Measurements from ENCODE around the gene ACTBL2.
"Not testable (repeated sequence)": the region's sequence is repeated elsewhere in the genome, so short reads cannot be mapped to it uniquely, and the experiment has no call there.

ACTBL2 gene

DNA sequence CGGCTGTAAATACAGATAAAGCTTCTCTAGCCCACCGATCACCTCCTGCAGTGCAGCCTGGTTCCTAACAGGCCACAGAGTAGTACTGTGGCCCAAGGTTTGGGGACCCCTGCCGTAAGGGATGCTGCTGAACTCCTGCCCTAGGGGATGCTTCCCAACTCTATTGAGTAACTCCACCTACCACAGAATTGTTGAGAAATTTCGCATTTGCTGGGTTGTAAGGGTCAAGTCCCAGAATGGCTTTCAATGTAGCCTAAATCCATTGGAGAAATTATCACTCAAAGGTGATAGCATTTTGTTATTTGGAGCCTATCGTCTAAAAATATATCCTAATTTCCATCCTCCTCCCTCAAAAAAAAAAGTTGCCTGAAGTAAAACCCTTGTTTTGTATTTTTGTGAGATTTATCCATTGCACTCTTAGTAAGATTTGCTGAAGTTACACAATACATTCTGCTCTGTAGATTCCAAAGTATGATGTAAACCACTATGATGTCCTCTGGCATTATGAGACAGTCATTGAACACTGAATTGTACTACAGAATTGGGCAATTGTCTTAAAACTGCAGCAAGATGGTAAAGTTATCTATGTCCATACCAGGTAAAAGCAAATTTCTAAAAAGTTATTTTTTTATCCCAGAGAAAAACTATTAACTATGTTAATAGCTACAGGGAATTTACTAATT, 14.0 kb downstream of the ACTBL2 start:
- H3K27ac Mint-ChIP-seq = no peak overlapping the region
- H3K9me3 Mint-ChIP-seq = no peaks in the 10 kb centered on the region
- H3K4me3 Mint-ChIP-seq = no peak overlapping the region
- no peaks in the 10 kb centered on the region for H3K27me3 Mint-ChIP-seq
- no peaks in the 10 kb centered on the region for H3K4me1 Mint-ChIP-seq (ENCODE audit: low read depth)
- H3K36me3 Mint-ChIP-seq (ENCODE audit: low read depth) = no peaks in the 10 kb centered on the region

DNA sequence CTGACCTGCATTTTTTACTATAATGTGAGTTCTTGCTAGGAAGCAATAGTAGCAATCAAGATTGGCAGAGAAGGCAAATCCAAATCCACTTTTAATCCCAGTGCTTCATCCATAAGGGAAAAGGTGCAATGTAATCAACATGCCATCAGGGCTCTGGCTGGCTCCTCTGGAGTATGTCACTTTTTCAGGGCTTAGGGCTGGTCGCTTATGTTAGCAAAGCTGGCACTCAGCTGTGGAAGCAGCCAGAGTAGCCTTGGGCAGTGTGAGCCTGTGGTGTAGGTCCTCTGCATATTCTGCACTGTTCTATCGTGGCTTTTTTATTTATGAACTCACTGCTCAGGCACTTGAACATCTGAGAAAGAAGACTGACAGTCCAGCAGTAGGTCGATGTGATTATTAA, 16.1 kb downstream of the ACTBL2 start:
- Mint-ChIP-seq H3K27me3 (no peaks in the 10 kb centered on the region), H3K4me1 (ENCODE audit: low read depth) (no peaks in the 10 kb centered on the region), H3K27ac (no peak overlapping the region), H3K4me3 (no peak overlapping the region), H3K9me3 (no peaks in the 10 kb centered on the region), H3K36me3 (ENCODE audit: low read depth) (no peaks in the 10 kb centered on the region)

DNA sequence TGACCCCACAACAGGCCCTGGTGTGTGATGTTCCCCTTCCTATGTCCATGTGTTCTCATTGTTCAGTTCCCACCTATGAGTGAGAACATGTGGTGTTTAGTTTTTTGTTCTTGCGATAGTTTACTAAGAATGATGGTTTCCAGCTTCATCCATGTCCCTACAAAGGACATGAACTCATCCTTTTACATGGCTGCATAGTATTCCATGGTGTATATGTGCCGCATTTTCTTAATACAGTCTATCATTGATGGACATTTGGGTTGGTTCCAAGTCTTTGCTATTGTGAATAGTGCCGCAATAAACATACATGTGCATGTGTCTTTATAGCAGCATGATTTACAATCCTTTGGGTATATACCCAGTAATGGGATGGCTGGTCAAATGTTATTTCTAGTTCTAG, 22.6 kb downstream of the ACTBL2 start:
- not testable (repeated sequence) for H3K36me3 Mint-ChIP-seq (ENCODE audit: low read depth); H3K27me3 Mint-ChIP-seq; H3K4me3 Mint-ChIP-seq; H3K4me1 Mint-ChIP-seq (ENCODE audit: low read depth); H3K9me3 Mint-ChIP-seq; H3K27ac Mint-ChIP-seq

DNA sequence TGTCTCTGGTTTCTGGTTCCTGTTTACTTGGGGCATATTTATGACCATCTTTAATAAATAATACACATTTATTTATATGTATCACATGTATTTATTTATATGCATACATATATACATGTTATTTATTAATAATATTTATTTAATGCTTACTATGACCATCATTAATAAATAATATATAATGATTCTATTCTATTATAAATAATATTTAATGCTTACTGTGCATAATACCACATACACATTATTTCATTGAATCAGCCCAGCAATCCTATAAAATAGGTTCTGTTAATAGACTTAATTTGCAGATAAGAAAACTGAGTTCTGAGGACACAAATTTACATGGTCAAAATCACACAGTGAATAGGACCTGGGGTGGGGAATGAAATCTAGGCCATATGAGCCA, 24.2 kb downstream of the ACTBL2 start:
- Mint-ChIP-seq H3K27me3 (no peaks in the 10 kb centered on the region), H3K4me1 (ENCODE audit: low read depth) (no peaks in the 10 kb centered on the region), H3K27ac (no peak overlapping the region), H3K36me3 (ENCODE audit: low read depth) (no peaks in the 10 kb centered on the region), H3K4me3 (no peak overlapping the region), H3K9me3 (no peaks in the 10 kb centered on the region)

DNA sequence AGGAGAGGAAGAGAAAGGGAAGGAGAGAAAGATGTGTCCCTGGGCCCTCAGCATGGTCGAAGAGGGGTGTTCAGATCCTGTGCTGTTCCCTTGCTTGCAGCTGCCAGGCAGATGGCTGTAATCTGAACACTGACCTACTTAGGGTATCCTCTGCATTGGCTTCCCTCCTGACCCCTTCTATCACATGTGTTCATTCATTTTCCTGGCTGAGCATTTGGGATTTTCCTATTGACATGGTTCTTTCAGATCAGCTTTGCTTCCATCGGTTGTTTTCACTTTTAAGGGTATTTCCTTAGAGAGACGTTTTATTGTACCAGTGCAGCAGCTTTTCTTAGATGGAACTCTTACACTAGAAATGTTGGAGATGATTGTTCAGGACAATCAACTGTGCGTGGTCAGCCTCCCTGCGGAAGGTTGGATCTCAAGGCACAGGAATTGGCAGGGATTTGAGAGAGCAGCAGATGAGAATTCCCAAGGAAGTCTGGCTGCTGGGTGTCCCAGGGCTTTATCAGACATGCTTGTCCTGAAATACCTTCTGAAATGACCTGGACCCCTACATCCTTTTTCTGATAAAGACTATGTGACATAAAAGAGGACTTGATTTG, 26.0 kb downstream of the ACTBL2 start:
- H3K9me3 Mint-ChIP-seq = no peaks in the 10 kb centered on the region
- H3K27me3 Mint-ChIP-seq = no peaks in the 10 kb centered on the region
- no peaks in the 10 kb centered on the region for H3K36me3 Mint-ChIP-seq (ENCODE audit: low read depth)
- H3K4me1 Mint-ChIP-seq (ENCODE audit: low read depth) = no peaks in the 10 kb centered on the region
- H3K4me3 Mint-ChIP-seq = no peak overlapping the region
- no peak overlapping the region for H3K27ac Mint-ChIP-seq

DNA sequence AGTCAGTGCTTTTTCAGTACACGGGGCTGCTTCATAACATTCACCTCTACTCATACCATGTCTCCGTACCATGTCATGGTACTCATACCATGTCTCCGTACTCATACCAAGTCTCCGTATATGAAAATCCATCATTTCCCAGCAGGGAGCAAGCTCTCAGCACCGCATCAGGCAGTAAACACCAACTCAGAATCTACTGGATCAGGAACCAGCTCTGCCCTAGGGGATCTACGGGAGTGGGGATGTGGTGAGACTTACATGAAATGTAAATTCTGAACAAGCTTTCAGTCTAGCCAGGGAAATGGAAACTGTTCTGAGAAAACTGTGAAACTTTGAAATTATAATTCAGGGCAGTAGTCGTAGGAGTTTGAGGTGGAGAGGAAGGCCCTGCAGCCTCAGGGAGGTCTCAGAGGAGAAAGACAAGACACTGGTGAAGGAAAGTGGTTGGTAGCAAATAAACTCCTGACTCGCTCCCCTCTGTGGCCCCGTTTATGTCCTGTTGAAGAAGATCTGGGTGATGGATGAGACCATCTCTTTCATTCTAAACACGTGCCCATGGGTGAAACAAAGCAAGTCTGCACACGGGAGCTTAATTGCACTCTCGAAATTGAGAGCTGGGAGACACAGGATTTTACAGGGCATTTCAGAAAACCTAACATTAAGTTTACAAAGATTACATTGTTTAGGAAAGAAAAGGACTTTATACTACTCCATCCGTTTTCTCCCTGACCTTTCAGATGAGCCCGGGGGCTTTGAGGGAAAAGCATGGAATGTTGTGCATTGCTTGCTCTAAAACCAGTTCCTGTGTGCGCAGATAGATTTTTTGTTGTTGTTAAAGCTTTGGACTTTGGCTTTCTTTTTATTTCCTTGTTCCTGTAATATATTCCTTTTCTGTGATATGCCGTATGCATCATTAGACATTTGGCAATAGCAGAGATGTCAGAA, 26.8 kb downstream of the ACTBL2 start:
- Mint-ChIP-seq H3K4me3 (no peak overlapping the region), H3K27me3 (no peaks in the 10 kb centered on the region), H3K36me3 (ENCODE audit: low read depth) (no peaks in the 10 kb centered on the region), H3K9me3 (no peaks in the 10 kb centered on the region), H3K27ac (no peak overlapping the region), H3K4me1 (ENCODE audit: low read depth) (no peaks in the 10 kb centered on the region)

DNA sequence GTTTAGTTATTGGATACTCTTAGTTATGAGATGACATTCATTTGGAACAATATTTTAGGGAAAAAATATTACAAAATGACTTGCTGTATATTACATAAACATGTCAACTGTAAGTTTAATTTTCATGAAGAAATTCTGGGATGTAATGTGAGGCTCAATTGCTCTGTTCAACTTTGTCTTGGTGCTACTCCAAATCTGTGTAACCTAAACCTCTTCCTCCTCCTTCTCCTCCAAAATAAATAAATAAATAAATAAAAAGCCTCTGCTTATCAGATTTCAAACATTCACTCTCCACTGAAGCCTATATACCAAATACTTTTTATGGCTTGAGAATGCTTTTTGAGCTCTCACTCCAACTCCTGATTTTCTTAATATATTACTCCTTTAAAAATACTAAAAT, 27.7 kb downstream of the ACTBL2 start:
- H3K9me3 Mint-ChIP-seq = no peaks in the 10 kb centered on the region
- H3K4me3 Mint-ChIP-seq = no peak overlapping the region
- H3K4me1 Mint-ChIP-seq (ENCODE audit: low read depth) = no peaks in the 10 kb centered on the region
- no peaks in the 10 kb centered on the region for H3K36me3 Mint-ChIP-seq (ENCODE audit: low read depth)
- H3K27ac Mint-ChIP-seq = no peak overlapping the region
- H3K27me3 Mint-ChIP-seq = no peaks in the 10 kb centered on the region

DNA sequence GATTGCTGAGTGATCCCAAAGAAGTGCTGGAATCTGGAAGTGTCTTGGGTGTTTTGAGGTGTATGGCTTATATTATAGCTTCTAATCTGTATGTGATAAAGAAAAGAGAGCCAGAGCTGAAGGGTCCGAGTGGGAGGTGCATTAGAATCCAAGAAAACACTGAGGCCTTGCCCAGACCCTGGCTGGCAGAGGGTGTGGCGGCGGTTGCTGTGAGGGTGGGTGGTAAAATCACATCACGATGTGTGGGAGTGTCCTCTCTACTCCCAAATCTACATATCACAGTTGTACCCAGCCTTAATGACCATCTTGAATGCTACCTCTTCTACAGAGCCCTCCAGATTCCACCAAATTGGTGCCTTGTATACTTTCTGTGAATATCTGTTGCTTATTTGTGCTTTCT, 28.9 kb downstream of the ACTBL2 start:
- Mint-ChIP-seq H3K36me3 (ENCODE audit: low read depth) (no peaks in the 10 kb centered on the region), H3K4me1 (ENCODE audit: low read depth) (no peaks in the 10 kb centered on the region), H3K4me3 (no peak overlapping the region), H3K27me3 (no peaks in the 10 kb centered on the region), H3K27ac (no peak overlapping the region), H3K9me3 (no peaks in the 10 kb centered on the region)

DNA sequence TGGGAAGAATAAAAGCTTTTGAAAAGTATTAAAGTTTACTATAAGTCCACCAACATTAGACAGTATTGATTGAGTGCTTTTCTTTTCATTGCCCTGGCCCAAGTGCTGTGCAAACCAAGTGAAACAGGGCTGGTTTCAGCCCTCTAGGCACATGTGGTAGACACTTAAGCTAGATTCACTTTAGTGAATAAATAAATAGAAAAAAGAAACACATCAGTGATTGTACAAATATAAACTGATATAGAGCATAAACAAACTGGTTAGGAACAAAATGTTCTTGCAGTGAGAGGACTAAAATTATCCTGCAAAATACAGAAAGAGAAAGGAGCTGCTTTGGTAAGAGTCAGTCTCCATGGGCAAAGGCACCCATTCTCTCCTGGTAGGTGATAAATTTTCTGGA, 29.7 kb downstream of the ACTBL2 start:
- H3K27me3 Mint-ChIP-seq = no peaks in the 10 kb centered on the region

DNA sequence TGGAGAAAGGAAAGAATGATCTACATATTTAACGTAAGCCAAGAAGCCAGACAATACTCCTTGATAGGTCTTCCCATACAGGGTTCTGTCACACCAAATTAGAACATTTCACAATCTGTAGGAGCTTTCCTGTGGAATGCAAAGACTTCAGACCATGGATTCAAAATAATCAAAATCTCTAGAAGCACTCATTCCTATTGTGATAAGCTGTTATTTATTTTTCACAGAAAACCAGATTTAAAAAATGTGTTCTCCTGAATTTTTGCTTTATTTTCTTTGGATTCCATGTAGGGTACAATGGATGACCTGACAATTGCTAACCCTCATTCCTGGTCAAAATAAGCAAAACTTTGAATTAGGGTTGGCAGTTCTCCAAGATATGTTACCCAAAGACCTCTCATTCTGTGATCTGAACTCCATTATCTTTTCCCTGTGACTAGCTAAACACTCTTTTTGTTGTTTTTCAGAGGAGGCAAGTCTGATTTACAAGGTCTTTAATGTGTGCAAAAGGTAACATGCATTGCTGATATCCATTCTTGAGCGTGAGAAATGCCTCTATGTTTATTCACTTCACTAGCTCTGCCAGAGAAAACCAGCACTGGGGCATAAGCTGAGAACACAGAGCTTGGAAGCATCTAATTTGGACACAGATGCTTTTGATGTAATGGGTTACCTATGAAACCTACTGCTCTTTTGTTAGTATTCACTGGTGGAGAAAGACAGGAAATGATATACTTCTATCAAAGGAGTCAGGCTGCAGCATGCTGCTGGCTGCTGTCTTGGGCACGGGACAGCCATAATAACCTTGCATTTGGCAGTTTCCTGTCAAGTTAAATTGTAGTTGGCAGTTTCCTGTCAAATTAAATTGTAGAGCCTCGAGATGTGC, 31.4 kb downstream of the ACTBL2 start:
- H3K36me3 Mint-ChIP-seq (ENCODE audit: low read depth) = no peaks in the 10 kb centered on the region
- no peaks in the 10 kb centered on the region for H3K4me1 Mint-ChIP-seq (ENCODE audit: low read depth)
- H3K27ac Mint-ChIP-seq = no peak overlapping the region
- H3K4me3 Mint-ChIP-seq = no peak overlapping the region
- no peaks in the 10 kb centered on the region for H3K27me3 Mint-ChIP-seq
- no peaks in the 10 kb centered on the region for H3K9me3 Mint-ChIP-seq

More for the DNA sequence above, 29.7 kb downstream of the ACTBL2 start:
- H3K4me1 Mint-ChIP-seq (ENCODE audit: low read depth) = no peaks in the 10 kb centered on the region
- H3K4me3 Mint-ChIP-seq = no peak overlapping the region
- no peaks in the 10 kb centered on the region for H3K36me3 Mint-ChIP-seq (ENCODE audit: low read depth)
- no peaks in the 10 kb centered on the region for H3K9me3 Mint-ChIP-seq
- no peak overlapping the region for H3K27ac Mint-ChIP-seq

DNA sequence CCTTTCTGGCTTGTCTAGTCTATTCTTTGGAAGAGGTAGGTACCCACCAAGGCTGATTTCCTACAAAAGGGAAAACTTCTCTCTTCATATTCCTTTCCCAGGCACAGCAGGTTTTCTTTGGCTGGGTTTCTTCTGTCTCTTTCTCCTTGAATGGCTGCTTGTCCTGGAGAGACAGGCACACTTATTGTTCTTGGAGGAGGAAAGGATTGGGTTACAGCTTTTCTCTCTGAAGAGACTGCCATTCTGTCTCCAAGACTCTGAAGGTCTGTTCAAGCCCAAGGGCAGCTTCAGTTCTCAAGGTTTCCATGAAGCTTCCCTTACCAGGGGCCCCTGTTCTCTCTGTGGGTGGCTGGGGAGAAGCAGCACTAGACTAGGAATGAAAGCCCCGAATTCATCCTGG, 33.9 kb downstream of the ACTBL2 start:
- Mint-ChIP-seq H3K36me3 (ENCODE audit: low read depth) (no peaks in the 10 kb centered on the region), H3K27ac (no peak overlapping the region), H3K4me1 (ENCODE audit: low read depth) (no peaks in the 10 kb centered on the region), H3K4me3 (no peak overlapping the region), H3K27me3 (no peaks in the 10 kb centered on the region), H3K9me3 (no peaks in the 10 kb centered on the region)

DNA sequence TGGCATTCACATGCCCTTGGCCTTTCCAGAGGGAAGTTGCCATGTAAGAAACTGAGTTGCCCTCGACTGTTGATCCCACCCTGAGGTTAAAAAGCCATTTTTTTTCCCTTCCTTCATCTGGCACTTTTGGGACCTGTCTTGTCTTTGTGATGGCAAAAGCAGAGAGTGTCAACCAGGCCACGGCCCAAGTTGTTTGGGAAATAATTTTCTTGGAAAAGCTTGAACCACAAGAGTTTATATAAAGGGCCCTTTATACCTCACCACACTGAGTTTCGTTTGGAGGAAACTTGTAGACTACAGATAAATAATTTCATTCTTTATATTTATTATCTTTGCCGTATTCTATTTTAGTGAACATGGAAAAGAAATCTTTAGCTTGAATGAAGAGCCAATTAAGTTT, 34.3 kb downstream of the ACTBL2 start:
- no peaks in the 10 kb centered on the region for H3K36me3 Mint-ChIP-seq (ENCODE audit: low read depth)
- no peak overlapping the region for H3K4me3 Mint-ChIP-seq

DNA sequence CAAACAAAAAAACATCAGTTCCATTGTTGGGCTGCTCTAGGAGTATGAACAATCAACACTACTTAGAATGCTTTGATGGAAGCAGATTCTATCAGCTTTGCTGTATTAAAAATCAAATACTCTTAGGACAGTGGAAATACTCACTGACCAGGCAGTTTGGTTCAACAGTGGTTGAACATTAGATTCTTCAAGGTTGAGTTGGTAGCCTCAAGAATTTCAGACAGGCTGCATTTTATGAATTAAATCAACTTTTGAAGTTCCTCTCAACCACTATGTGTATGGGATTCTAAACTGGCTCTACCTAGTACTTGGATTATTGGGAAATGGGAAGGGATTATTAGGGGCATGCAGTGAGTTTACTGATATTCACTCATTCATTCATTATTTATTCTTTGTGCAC, 35.0 kb downstream of the ACTBL2 start:
- H3K9me3 Mint-ChIP-seq = no peaks in the 10 kb centered on the region
- H3K4me1 Mint-ChIP-seq (ENCODE audit: low read depth) = no peaks in the 10 kb centered on the region
- H3K27me3 Mint-ChIP-seq = no peaks in the 10 kb centered on the region
- no peak overlapping the region for H3K4me3 Mint-ChIP-seq
- no peak overlapping the region for H3K27ac Mint-ChIP-seq
- no peaks in the 10 kb centered on the region for H3K36me3 Mint-ChIP-seq (ENCODE audit: low read depth)

More for the DNA sequence above, 34.3 kb downstream of the ACTBL2 start:
- H3K4me1 Mint-ChIP-seq (ENCODE audit: low read depth) = no peaks in the 10 kb centered on the region
- H3K27me3 Mint-ChIP-seq = no peaks in the 10 kb centered on the region
- H3K27ac Mint-ChIP-seq = no peak overlapping the region
- no peaks in the 10 kb centered on the region for H3K9me3 Mint-ChIP-seq

DNA sequence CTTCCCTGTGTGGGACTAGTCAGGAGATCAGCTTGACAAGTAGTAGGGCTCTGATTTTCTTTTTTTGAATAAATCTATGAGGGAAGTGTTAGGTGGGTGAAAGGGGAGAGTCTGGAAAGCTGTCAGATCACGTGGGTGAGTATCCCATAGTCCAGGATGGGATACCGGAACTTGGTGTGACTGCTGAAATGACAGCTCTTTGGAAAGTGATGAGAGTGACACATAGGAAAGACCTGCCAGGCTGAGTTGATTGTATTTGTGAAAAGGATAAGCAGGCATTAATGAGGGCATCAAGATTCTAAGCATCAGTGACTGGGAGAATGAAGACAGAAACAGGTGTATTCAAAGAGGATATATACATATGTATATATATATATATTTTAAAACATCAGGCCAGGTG, 35.6 kb downstream of the ACTBL2 start:
- H3K27ac Mint-ChIP-seq = no peak overlapping the region
- H3K27me3 Mint-ChIP-seq = no peaks in the 10 kb centered on the region
- no peaks in the 10 kb centered on the region for H3K4me1 Mint-ChIP-seq (ENCODE audit: low read depth)
- H3K4me3 Mint-ChIP-seq = no peak overlapping the region
- H3K9me3 Mint-ChIP-seq = no peaks in the 10 kb centered on the region
- no peaks in the 10 kb centered on the region for H3K36me3 Mint-ChIP-seq (ENCODE audit: low read depth)

DNA sequence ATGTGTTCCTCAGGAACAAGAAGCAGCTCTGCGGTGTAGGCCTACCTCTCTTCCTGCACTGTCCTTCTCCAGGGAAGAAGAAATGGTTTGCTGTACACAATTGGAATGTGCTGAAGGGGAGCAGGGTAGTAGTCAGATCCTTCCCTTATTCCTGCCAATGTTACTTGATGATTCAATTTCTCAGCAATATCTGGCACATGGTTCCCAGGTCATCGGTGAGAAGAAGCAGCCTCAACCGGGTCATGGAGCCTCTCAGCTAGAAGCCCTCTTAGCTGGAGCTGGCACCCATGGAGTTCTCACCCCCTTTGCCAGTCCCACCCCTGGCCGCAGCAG, 36.9 kb downstream of the ACTBL2 start:
- H3K27me3 Mint-ChIP-seq = no peaks in the 10 kb centered on the region
- H3K4me1 Mint-ChIP-seq (ENCODE audit: low read depth) = no peaks in the 10 kb centered on the region
- H3K36me3 Mint-ChIP-seq (ENCODE audit: low read depth) = no peaks in the 10 kb centered on the region
- H3K27ac Mint-ChIP-seq = no peak overlapping the region
- H3K9me3 Mint-ChIP-seq = no peaks in the 10 kb centered on the region
- no peak overlapping the region for H3K4me3 Mint-ChIP-seq

Data from stimulated activated naive CD8-positive, alpha-beta T cell treated with anti-CD3 and anti-CD28 coated beads, Interleukin-15, Interleukin-2, amounts not matched to agents 100 ng/mL and 50 ng/mL, for 24 hours (primary cell).